Cardiac fibroblast (primary cell): Measurements from ENCODE around the gene PRKCSH.
"Not testable (repeated sequence)": the region's sequence is repeated elsewhere in the genome, so short reads cannot be mapped to it uniquely, and the experiment has no call there.

ENCODE experiments used
- DNase-seq, 2 donors: peaks; one replicate each; pipeline versions ENCODE4 v3.0.0 to v3.0.0-alpha.2; 2010; ENCODE audit warnings: low read depth in 2 of 2
- H3K4me3 ChIP-seq, 2 donors: replicated peaks in 1 of 2; 1 replicate in 1 of 2; 2 replicates in 1 of 2; pipeline ENCODE4 v1.5.1; 2011; ENCODE audit warnings: low read depth in 2 of 2, low read length in 2 of 2, mild to moderate bottlenecking in 2 of 2, moderate library complexity in 1 of 2
- CTCF ChIP-seq: IDR thresholded peaks from one replicate; pipeline ENCODE4 v1.5.1; 2011; ENCODE audit warnings: low read depth, mild to moderate bottlenecking, low read length, inconsistent platforms

Gene PRKCSH

DNA sequence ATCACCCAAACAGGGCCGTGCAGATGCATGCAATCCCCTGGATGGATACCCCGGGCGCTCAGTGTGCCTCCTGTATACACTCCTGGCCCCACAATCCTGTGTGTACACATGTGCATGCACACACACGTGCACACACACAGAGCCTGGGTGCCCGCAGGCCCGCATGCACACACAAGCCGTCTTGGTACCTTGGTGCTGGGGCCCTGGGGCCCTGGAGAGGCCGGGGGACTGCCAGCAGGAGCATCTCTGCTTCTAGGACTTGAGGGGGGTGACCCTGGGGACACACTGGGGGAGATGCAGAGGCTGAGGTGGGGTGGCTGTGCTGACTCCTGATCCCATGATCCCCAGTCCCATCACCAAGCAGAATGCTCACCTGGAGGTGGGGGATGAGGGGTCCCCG lies 35.8 kb upstream of the PRKCSH start:
- TF ChIP-seq CTCF: no peak
- H3K4me3 ChIP-seq: no peak overlapping the region

DNA sequence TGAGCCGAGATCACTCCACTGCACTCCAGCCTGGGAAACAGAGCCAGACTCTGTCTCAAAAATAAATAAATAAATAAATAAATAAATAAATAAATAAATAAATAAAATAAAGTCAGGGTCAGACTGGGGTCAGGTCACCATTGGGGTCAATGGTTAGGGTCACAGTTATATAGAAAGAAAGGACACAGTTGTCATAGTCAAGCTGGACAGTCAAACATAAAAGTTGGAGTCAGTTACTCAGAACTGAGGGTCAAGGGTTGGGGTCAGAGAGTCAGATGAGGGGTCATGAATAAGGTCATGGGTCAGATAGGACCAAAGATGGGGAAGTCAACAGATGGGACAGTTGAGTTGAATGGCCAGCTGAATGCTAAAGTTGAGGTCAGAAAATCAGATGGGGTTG lies 34.6 kb upstream of the PRKCSH start:
- DNase-seq: no peak
- no peak overlapping the region for H3K4me3 ChIP-seq
- no peak for TF ChIP-seq CTCF

More for the DNA sequence above, 35.8 kb upstream of the PRKCSH start:
- no peak for DNase-seq

GRCh38 chr19:11401808-11402543 lies 33.5 kb upstream of the PRKCSH start:
- TF ChIP-seq CTCF: no peak
- H3K4me3 ChIP-seq: no peak overlapping the region
- no peak for DNase-seq

GRCh38 chr19:11404588-11405222 lies 30.7 kb upstream of the PRKCSH start:
- no peak for TF ChIP-seq CTCF
- no peak for DNase-seq
- H3K4me3 ChIP-seq: no peak overlapping the region

GRCh38 chr19:11405846-11406643 lies 29.4 kb upstream of the PRKCSH start:
- H3K4me3 ChIP-seq: no peak overlapping the region
- peak; percentile 26 for TF ChIP-seq CTCF
- no peak for DNase-seq

GRCh38 chr19:11406703-11407236 lies 28.7 kb upstream of the PRKCSH start:
- not testable (repeated sequence) for DNase-seq, H3K4me3 ChIP-seq

DNA sequence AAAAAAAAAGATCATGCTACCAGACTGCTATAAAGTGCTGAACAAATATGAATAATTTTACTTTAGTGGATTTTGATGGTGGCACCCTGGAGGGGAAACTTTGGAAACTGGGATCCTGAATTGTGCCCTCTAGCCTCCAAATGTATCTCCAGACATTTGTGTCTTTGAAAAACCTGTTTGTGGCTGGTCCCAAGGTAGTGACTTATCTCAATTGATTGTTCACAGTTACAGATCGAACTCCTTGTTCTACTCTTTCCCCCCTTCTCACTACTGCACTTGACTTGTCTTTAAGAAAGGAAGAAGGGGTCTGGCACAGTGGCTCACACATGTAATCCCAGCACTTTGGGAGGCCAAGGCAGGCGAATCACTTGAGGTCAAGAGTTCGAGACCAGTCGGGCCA lies 26.8 kb upstream of the PRKCSH start:
- no peak overlapping the region for H3K4me3 ChIP-seq
- no peak for DNase-seq
- no peak for TF ChIP-seq CTCF
